ENCODE results near the gene LYPD6B. TPM values are rescaled to one million over a fixed set of nuclear protein-coding genes. Genes with fewer than 3 reads are reported as not detected.

Gene LYPD6B
- total RNA-seq, 4 donors from 2014 or later = 0.49 to 0.54 TPM; not detected in 2

DNA sequence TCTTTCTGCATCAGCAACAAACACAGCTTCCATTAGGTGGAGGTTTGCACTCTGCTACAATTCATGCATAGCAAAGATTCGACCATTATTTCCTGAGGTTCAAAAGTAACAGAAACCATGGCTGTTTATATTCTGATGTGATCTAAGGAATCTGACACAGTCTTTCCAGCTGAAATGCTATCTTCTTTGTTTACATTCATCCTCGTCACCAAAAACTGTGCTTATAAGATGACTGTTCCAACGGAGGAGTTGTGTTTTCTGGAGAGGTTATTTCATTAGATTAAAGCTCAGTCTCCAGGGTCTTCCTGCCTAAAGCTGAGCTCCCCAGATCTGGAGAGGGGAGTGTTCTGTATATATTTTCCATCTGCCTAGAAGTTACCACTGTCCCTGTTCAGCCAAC lies 45.1 kb upstream of the LYPD6B start:
- ATAC-seq = no peak
- H3K4me3 ChIP-seq = no peak overlapping the region
- H3K27me3 ChIP-seq = no peaks in the 10 kb centered on the region
- H3K9me3 ChIP-seq = no peaks in the 10 kb centered on the region
- peaks cover 0 to 3% of the 10 kb centered on the region in 2 donors for H3K36me3 ChIP-seq
- no peak overlapping the region for H3K27ac ChIP-seq
- H3K4me1 ChIP-seq = no peaks in the 10 kb centered on the region
- no peak for TF ChIP-seq POLR2A (IDR thresholded peaks at IDR 0.05)
- no peak for TF ChIP-seq EP300 (IDR thresholded peaks at IDR 0.05)
- TF ChIP-seq, protein P1, sequence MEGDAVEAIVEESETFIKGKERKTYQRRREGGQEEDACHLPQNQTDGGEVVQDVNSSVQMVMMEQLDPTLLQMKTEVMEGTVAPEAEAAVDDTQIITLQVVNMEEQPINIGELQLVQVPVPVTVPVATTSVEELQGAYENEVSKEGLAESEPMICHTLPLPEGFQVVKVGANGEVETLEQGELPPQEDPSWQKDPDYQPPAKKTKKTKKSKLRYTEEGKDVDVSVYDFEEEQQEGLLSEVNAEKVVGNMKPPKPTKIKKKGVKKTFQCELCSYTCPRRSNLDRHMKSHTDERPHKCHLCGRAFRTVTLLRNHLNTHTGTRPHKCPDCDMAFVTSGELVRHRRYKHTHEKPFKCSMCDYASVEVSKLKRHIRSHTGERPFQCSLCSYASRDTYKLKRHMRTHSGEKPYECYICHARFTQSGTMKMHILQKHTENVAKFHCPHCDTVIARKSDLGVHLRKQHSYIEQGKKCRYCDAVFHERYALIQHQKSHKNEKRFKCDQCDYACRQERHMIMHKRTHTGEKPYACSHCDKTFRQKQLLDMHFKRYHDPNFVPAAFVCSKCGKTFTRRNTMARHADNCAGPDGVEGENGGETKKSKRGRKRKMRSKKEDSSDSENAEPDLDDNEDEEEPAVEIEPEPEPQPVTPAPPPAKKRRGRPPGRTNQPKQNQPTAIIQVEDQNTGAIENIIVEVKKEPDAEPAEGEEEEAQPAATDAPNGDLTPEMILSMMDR (IDR thresholded peaks at IDR 0.05) = no peak
- TF ChIP-seq POLR2AphosphoS5 (IDR thresholded peaks at IDR 0.05) = no peak
- WGBS, 2 donors (ENCODE audit: low coverage in 1 of 2) = 24 to 33% methylated on average over 3 of the region's 3 CpGs

DNA sequence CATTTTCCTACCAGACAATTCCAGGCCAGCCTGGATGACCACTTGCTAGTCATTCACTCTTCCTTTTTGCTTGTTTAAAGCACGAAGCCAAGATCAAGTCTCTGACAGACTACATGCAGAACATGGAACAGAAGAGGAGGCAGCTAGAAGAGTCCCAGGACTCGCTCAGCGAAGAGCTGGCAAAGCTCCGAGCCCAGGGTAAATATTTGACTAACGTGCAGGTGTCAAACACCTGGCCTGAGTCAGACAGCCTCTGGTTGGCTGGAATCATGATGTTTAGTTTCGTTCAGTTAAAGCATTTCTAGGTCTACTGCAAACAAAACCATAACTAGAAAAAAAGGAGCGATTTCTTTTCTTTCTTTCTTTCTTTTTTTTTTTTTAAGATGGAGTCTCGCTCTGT lies 44.2 kb upstream of the LYPD6B start:
- Histone ChIP-seq H3K9me3 (no peaks in the 10 kb centered on the region), H3K27ac (no peak overlapping the region), H3K4me3 (no peak overlapping the region), H3K4me1 (no peaks in the 10 kb centered on the region), H3K27me3 (no peaks in the 10 kb centered on the region), H3K36me3 (peaks cover 0 to 3% of the 10 kb centered on the region in 2 donors)
- WGBS, 2 donors (ENCODE audit: low coverage in 1 of 2) = 93 to 98% methylated on average over 4 to 8 of the region's 8 CpGs
- ATAC-seq = no peak
- TF ChIP-seq, protein P1 (IDR thresholded peaks at IDR 0.05) = no peak
- no peak for TF ChIP-seq EP300 (IDR thresholded peaks at IDR 0.05)
- TF ChIP-seq POLR2AphosphoS5 (IDR thresholded peaks at IDR 0.05) = no peak
- no peak for TF ChIP-seq POLR2A (IDR thresholded peaks at IDR 0.05)

DNA sequence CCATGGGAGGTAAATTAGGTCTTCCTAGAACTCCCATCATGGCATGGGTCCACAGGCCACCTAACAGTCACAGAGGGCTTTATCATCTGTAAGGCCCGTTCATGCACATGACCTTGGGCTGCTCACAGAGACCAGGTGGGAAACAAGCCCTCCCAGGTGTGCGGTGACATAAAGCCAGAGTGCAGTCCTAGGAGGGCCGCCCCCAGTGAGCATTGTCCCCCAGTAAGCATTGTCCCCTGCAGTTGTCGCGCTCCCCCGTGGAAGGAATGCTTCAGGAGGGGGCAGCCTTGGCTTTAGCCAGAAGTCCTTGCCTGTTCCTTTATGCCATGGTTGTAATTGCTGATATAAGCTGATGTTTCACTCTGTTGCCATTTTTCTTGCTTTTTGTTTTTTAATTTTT lies 41.7 kb upstream of the LYPD6B start:
- H3K9me3 ChIP-seq = no peaks in the 10 kb centered on the region
- H3K27me3 ChIP-seq = no peaks in the 10 kb centered on the region
- H3K4me3 ChIP-seq = no peak overlapping the region
- no peaks in the 10 kb centered on the region for H3K4me1 ChIP-seq
- no peak overlapping the region for H3K27ac ChIP-seq
- no peak for ATAC-seq
- TF ChIP-seq POLR2A (IDR thresholded peaks at IDR 0.05) (no peak), EP300 (IDR thresholded peaks at IDR 0.05) (no peak), POLR2AphosphoS5 (IDR thresholded peaks at IDR 0.05) (no peak)
- TF ChIP-seq, protein P1 (IDR thresholded peaks at IDR 0.05) = no peak
- no CpG with 5 or more reads among the region's 6 CpGs for WGBS, 2 donors (ENCODE audit: low coverage in 1 of 2)
- peaks cover 0 to 3% of the 10 kb centered on the region in 2 donors for H3K36me3 ChIP-seq

DNA sequence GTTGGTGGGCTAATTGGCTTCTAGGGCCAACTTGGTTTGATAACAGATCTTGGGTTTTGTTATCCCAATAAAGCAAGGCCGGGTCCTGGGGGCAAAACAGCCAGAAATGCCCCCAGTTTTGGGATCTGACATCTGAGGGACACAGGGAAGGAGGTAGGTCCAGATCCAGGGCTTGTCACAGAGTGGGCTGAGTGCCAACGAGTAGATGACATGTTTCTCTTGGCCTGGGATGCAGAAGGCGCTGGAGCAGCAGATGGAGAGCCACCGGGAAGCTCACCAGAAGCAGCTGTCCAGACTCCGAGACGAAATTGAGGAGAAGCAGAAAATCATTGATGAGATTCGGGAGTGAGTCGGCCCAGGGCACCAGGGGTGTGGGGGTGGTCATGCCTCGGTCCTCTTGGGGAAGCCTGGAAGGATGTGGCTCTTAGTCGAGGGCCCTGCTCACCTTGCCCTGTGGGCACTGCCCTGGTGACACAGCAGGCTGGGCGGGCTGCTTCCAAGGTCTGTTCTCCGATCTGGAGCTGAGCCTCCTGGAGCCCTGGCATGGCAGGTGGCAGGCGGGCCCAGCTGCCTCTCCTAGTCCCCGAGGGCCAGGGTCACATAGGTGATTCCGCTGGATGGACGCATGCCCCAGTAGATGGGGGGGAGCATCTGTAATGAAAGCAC lies 40.2 kb upstream of the LYPD6B start:
- H3K36me3 ChIP-seq = peaks cover 0 to 3% of the 10 kb centered on the region in 2 donors
- no peak overlapping the region for H3K27ac ChIP-seq
- no peak for ATAC-seq
- no peak for TF ChIP-seq POLR2AphosphoS5 (IDR thresholded peaks at IDR 0.05)
- TF ChIP-seq POLR2A (IDR thresholded peaks at IDR 0.05) = no peak
- no peak for TF ChIP-seq EP300 (IDR thresholded peaks at IDR 0.05)
- TF ChIP-seq, protein P1 (IDR thresholded peaks at IDR 0.05) = no peak
- no peaks in the 10 kb centered on the region for H3K4me1 ChIP-seq
- H3K4me3 ChIP-seq = no peak overlapping the region
- no peaks in the 10 kb centered on the region for H3K9me3 ChIP-seq
- WGBS, 2 donors (ENCODE audit: low coverage in 1 of 2) = no CpG with 5 or more reads among the region's 16 CpGs
- no peaks in the 10 kb centered on the region for H3K27me3 ChIP-seq

DNA sequence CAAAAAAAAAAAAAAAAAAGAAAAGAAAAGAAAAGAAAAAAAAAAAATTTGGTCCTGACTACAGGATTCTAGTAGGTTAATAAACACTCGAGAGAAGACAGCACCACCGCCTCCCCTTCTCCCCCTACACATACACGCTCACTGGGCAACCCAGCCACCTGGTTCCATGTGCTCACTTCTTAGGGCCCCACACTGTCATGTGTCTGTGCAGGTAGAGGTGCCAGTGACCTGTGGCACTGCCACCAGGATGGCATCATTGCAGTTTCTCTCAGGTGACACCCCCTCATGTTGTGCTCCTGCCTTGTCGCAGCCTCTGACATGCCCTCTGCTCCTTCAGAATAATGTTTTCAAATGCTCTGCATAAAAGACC lies 39.7 kb upstream of the LYPD6B start:
- no peak for ATAC-seq
- WGBS, 2 donors (ENCODE audit: low coverage in 1 of 2) = 88 to 100% methylated on average over 4 of the region's 4 CpGs

More for the DNA sequence above, 39.7 kb upstream of the LYPD6B start:
- TF ChIP-seq EP300 (IDR thresholded peaks at IDR 0.05) (no peak), POLR2A (IDR thresholded peaks at IDR 0.05) (no peak), POLR2AphosphoS5 (IDR thresholded peaks at IDR 0.05) (no peak)
- TF ChIP-seq, protein P1 (IDR thresholded peaks at IDR 0.05) = no peak
- Histone ChIP-seq H3K27me3 (no peaks in the 10 kb centered on the region), H3K4me3 (no peak overlapping the region), H3K9me3 (no peaks in the 10 kb centered on the region), H3K36me3 (peaks cover 0 to 3% of the 10 kb centered on the region in 2 donors), H3K27ac (no peak overlapping the region), H3K4me1 (no peaks in the 10 kb centered on the region)

Data from gastroesophageal sphincter (tissue), 4 donors.